Brain microvascular endothelial cell (primary cell): ENCODE results near the gene COX20.

Experiments used
- DNase-seq: peaks from one replicate; pipeline ENCODE4 v3.0.0-alpha.2; 2020
- H3K27ac ChIP-seq: fragments of 250-450 bp; sonication (Bioruptor Pico); 2 replicates; pipeline ENCODE4 v1.5.1; 2020; ENCODE audit warnings: mild to moderate bottlenecking, moderate library complexity
- H3K27me3 ChIP-seq: fragments of 250-450 bp; sonication (Bioruptor Pico); replicated peaks from 2 replicates; pipeline ENCODE4 v1.5.1; 2020; ENCODE audit warnings: mild to moderate bottlenecking
- H3K36me3 ChIP-seq: fragments of 250-450 bp; sonication (Bioruptor Pico); replicated peaks from 2 replicates; pipeline ENCODE4 v1.5.1; 2020; ENCODE audit warnings: mild to moderate bottlenecking
- H3K4me3 ChIP-seq: 2 replicates; pipeline ENCODE4 v1.5.1; 2011; ENCODE audit warnings: low read depth, mild to moderate bottlenecking, control low read depth, low read length, moderate library complexity
- CTCF ChIP-seq: IDR thresholded peaks from 2 replicates; pipeline ENCODE4 v1.5.1; 2011; ENCODE audit warnings: low read depth, mild to moderate bottlenecking, moderate library complexity, low read length, control low read depth, inconsistent platforms; ENCODE audit errors: missing control alignments
- in situ Hi-C: cut with HindIII; loops from 2 replicates; pipeline ENCODE4 v1.10.0; 2017; ENCODE audit warnings: low sequenced_read_pairs, low pct_ligation_motif_present

The COX20 gene

GRCh38 chr1:244835276-244836134 lies at the start of gene COX20:
Gene COX20 (plus strand): TSS chr1:244835658. CDS start chr1:244835715, 57 bp downstream.
- peak; percentile 11 for TF ChIP-seq CTCF
- H3K27me3 ChIP-seq = no peaks in the 10 kb centered on the region
- peaks cover 4% of the 10 kb centered on the region for H3K36me3 ChIP-seq
- peak within 1 kb of the TSS; percentile 93 for H3K27ac ChIP-seq
- peak; percentile 77 for DNase-seq
- peak within 1 kb of the TSS; percentile 74 for H3K4me3 ChIP-seq
- in situ Hi-C loops = no loop called here

GRCh38 chr1:244788493-244789275 lies 46.8 kb upstream of the COX20 start:
- no peak overlapping the region for H3K4me3 ChIP-seq
- no peaks in the 10 kb centered on the region for H3K27me3 ChIP-seq
- TF ChIP-seq CTCF = no peak
- H3K36me3 ChIP-seq = no peaks in the 10 kb centered on the region
- no peak for DNase-seq
- H3K27ac ChIP-seq = no peak overlapping the region
- in situ Hi-C loops = no loop called here

- no peaks in the 10 kb centered on the region for H3K36me3 ChIP-seq
- no peaks in the 10 kb centered on the region for H3K27me3 ChIP-seq
- no peak for DNase-seq
- no peak overlapping the region for H3K27ac ChIP-seq
- no peak overlapping the region for H3K4me3 ChIP-seq
- no peak for TF ChIP-seq CTCF
- in situ Hi-C loops = no loop called here
These were observed 46.2 kb upstream of the COX20 start for GRCh38 chr1:244789276-244789580.

GRCh38 chr1:244789731-244790130 lies 45.7 kb upstream of the COX20 start:
- no peak for DNase-seq
- no peak for TF ChIP-seq CTCF
- in situ Hi-C loops = no loop called here
- no peaks in the 10 kb centered on the region for H3K27me3 ChIP-seq
- no peaks in the 10 kb centered on the region for H3K36me3 ChIP-seq
- H3K4me3 ChIP-seq = no peak overlapping the region
- H3K27ac ChIP-seq = no peak overlapping the region

- H3K4me3 ChIP-seq = no peak overlapping the region
- in situ Hi-C loops = no loop called here
- no peak for TF ChIP-seq CTCF
- no peak for DNase-seq
- H3K36me3 ChIP-seq = no peaks in the 10 kb centered on the region
- H3K27ac ChIP-seq = no peak overlapping the region
- H3K27me3 ChIP-seq = no peaks in the 10 kb centered on the region
These were observed 44.4 kb upstream of the COX20 start for GRCh38 chr1:244791061-244791460.
